ENCODE measurements around the gene ARRDC3. TPM values are rescaled to one million over a fixed set of nuclear protein-coding genes. Genes with fewer than 3 reads are reported as not detected.
"Not testable (repeated sequence)": the region's sequence is repeated elsewhere in the genome, so short reads cannot be mapped to it uniquely, and the experiment has no call there.

Gene ARRDC3
- total RNA-seq, 4 donors from 2014 or later = 168 to 289 (median 228) TPM

GRCh38 chr5:91357012-91357634, 26.0 kb downstream of the ARRDC3 start:
- peak overlapping the region; percentile 54 to 88 (median 84) for H3K27ac ChIP-seq
- H3K36me3 ChIP-seq = no peaks in the 10 kb centered on the region
- peak; percentile 79 to 81 for DNase-seq
- no peaks in the 10 kb centered on the region for H3K27me3 ChIP-seq
- WGBS, 2 donors = 28 to 36% methylated on average over 8 of the region's 8 CpGs
- no peak overlapping the region for H3K4me3 ChIP-seq (replicated peaks in 1 of 3)
- intact Hi-C loops (cut with DNase I) = no loop called here
- TF ChIP-seq, protein P1, sequence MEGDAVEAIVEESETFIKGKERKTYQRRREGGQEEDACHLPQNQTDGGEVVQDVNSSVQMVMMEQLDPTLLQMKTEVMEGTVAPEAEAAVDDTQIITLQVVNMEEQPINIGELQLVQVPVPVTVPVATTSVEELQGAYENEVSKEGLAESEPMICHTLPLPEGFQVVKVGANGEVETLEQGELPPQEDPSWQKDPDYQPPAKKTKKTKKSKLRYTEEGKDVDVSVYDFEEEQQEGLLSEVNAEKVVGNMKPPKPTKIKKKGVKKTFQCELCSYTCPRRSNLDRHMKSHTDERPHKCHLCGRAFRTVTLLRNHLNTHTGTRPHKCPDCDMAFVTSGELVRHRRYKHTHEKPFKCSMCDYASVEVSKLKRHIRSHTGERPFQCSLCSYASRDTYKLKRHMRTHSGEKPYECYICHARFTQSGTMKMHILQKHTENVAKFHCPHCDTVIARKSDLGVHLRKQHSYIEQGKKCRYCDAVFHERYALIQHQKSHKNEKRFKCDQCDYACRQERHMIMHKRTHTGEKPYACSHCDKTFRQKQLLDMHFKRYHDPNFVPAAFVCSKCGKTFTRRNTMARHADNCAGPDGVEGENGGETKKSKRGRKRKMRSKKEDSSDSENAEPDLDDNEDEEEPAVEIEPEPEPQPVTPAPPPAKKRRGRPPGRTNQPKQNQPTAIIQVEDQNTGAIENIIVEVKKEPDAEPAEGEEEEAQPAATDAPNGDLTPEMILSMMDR (IDR thresholded peaks at IDR 0.05) = no peak
- TF ChIP-seq POLR2A (IDR thresholded peaks at IDR 0.05) = peak in 1 of 2 donors; percentile 57
- no peaks in the 10 kb centered on the region for H3K9me3 ChIP-seq
- peaks cover 5 to 13% of the 10 kb centered on the region in 2 donors for H3K4me1 ChIP-seq

DNA sequence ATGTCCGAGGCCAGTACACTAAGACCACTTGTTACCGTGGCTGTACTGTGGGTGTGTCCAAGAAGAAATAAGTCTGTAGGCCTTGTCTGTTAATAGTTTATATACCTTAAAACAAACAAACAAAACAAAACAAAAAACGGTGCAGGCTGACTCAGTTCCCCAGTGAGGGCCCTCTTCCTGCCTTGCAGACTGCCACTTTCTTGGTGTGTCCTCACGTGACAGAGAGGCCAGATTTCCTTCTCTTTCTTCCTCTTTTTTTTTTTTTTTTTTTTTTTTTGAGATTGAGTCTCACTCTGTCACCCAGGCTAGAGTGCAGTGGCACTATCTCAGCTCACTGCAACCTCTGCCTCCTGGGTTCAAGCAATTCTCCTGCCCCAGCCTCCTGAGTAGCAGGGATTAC, 28.2 kb downstream of the ARRDC3 start:
- peak overlapping the region in 2 of 3 donors; percentile 33 to 88 for H3K27ac ChIP-seq
- H3K4me3 ChIP-seq (replicated peaks in 1 of 3); DNase-seq; intact Hi-C loops (cut with DNase I); H3K27me3 ChIP-seq; H3K9me3 ChIP-seq; H3K36me3 ChIP-seq: not testable (repeated sequence)
- WGBS, 2 donors = 81 to 83% methylated on average over 4 of the region's 4 CpGs
- peaks cover 5 to 27% of the 10 kb centered on the region in 2 donors for H3K4me1 ChIP-seq

DNA sequence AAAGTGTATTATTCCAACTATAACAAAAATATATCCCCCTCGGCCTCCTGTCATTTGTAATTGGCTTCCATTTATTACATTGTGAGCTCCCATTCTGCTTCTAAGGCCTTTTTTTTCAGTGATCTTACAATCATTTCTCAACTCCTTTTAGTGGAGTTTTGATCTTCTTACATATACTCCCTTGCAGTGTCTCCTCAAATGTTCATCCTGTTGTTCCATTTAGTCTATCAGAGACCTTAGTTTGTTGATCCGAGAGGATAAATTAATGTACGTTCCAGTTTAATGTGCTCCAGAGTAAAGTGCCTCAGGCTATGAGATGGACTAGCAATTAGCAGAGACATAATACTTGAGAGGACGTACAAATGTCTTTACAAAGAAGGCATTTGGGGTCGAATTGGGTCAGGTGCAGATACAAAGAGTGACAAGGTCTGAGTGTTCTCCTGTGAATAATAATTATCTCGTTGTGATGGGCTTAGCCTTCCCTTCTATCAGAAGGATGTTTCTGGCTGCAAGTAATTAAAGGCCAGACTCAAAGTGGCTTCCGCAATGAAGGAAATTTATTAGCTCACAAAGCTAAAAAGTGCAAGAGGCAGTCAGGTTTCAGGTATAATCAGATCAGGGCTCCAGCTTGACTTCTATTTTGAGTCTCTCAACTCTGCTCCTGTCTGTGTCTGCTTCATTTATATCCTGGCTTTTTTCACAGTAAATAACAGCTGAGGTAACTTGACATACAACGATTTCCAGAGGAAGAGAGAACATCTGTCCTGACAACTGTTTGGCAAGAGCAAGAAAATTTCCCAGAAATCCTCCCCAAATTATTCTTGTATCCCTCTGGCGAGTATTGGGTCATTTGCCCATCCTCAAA, 30.1 kb downstream of the ARRDC3 start:
- peaks cover 5 to 22% of the 10 kb centered on the region in 2 donors for H3K4me1 ChIP-seq
- no peaks in the 10 kb centered on the region for H3K27me3 ChIP-seq
- TF ChIP-seq, protein P1 (IDR thresholded peaks at IDR 0.05) = no peak
- TF ChIP-seq POLR2A (IDR thresholded peaks at IDR 0.05) = no peak
- H3K9me3 ChIP-seq = no peaks in the 10 kb centered on the region
- intact Hi-C loops (cut with DNase I) = no loop called here
- WGBS, 2 donors = 85 to 87% methylated on average over 9 of the region's 9 CpGs
- no peak overlapping the region for H3K4me3 ChIP-seq (replicated peaks in 1 of 3)
- no peak for DNase-seq
- H3K36me3 ChIP-seq = no peaks in the 10 kb centered on the region
- H3K27ac ChIP-seq = no peak overlapping the region

- H3K9me3 ChIP-seq = no peaks in the 10 kb centered on the region
- H3K27ac ChIP-seq = peak overlapping the region; percentile 84 to 90 (median 90)
- 44 to 58% methylated on average over 5 of the region's 5 CpGs for WGBS, 2 donors
- no peaks in the 10 kb centered on the region for H3K27me3 ChIP-seq
- intact Hi-C loops (cut with DNase I) = no loop called here
- no peak for TF ChIP-seq POLR2A (IDR thresholded peaks at IDR 0.05)
- TF ChIP-seq, protein P1 (IDR thresholded peaks at IDR 0.05) = no peak
- H3K36me3 ChIP-seq = no peaks in the 10 kb centered on the region
- no peak overlapping the region for H3K4me3 ChIP-seq (replicated peaks in 1 of 3)
- DNase-seq = peak; percentile 55 to 59
- H3K4me1 ChIP-seq = peaks cover 10 to 16% of the 10 kb centered on the region in 2 donors
Measured at GRCh38 chr5:91345461-91345860, 37.7 kb downstream of the ARRDC3 start.

GRCh38 chr5:91344661-91345200, 38.4 kb downstream of the ARRDC3 start:
- intact Hi-C loops (cut with DNase I); H3K9me3 ChIP-seq; H3K27me3 ChIP-seq; H3K4me3 ChIP-seq (replicated peaks in 1 of 3); DNase-seq; H3K36me3 ChIP-seq: not testable (repeated sequence)
- peaks cover 10 to 14% of the 10 kb centered on the region in 2 donors for H3K4me1 ChIP-seq
- H3K27ac ChIP-seq = peak overlapping the region; percentile 84 to 90 (median 90)
- 98 to 99% methylated on average over 4 of the region's 4 CpGs for WGBS, 2 donors
